Kidney tubule cell (primary cell): ENCODE measurements around the gene HLF.

Experiments
- DNase-seq: peaks from one replicate; pipeline ENCODE4 v3.0.0-alpha.2; 2018; ENCODE audit warnings: low spot score

HLF gene

DNA sequence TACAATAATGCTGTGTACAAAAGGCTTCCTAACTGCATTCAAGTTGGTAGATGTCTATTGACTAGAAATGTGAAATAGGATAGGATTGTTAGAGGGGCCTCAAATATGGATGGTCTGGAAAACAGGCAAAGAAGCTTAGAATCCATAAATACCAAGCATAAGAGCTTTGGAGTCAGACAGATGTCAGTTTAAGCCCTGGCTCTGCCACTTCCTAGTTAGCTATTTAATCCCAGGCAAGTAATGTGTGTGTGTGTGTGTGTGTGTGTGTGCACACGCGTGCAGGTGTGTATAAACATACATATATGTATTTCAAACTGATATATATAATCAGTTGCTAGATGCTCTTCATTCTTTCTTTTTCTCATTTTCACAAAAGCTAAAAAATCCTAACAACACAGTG is 90.2 kb downstream of the HLF start:
- no peak for DNase-seq

DNA sequence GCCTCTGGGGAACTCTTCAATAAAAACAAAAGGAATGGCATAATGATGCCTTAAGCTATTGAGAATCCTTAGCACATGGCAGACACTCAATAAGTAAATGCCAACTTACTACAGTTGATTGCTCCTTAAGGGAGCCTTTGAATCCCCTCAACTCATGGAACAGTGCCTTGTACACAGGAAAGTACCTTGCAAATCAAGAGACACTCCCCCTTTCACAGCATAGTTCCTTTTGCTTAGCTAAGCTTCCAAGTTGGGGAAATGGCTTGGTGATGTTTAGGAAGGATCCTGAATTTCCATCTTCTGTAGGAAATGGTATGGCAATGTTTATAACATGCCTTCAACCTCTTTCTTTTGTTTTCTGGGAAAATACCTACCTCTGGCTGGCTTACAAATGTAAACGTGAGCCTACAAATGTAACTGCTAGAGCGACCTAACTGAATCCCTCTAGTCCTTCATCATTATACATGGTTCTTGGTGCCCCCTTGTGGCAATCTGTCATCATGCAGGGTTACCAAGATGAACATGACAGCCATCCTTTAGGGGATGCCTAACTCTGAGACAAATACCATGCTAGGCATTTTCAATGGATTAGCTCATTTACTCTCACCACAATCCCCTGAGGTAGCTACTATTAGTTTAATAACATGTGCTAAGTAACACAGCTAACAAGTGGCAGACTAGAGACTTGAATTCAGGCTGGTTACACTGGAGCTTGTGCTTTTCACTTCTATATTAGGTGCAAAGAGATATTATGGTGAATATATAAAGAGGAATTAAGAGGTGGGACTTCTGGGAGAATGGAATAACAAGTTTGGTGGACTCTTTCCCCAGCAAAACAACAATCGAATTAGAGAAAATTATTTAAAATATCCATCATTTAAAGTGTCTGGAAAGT is 91.9 kb downstream of the HLF start:
- peak; percentile 78 for DNase-seq

GRCh38 chr17:55360971-55361370 is 96.2 kb downstream of the HLF start:
- DNase-seq, result no peak

GRCh38 chr17:55363033-55363432 is 98.3 kb downstream of the HLF start:
- DNase-seq, result no peak

DNA sequence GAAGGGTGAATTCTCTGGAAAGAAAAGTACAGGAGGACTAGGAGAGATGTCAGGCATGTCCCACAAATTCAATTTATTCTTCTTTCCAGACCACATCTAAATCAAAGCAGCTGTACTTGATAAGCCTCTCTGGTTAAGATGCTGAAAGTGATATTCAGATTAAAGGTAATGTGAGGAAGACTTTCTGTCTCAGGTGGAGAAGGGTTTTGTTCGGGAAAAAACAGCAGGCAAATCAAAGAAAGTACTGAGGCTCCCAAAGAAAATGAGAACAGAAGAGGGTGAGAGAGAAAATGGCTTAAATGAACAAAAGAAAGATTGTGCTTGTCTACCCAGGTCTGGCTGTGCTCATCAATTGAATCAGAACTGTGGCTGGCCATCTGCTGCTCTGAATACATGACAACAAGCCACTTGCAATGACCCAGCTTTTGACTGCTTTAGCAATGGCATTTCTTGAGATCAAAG is 101.3 kb downstream of the HLF start:
- DNase-seq, result no peak

- no peak for DNase-seq
These were observed 103.9 kb downstream of the HLF start for GRCh38 chr17:55368706-55369105.
